Spleen (tissue), 11 donors: Measurements from ENCODE around the gene FRMPD2. TPM values are rescaled to one million over a fixed set of nuclear protein-coding genes. Genes with fewer than 3 reads are reported as not detected.

Experiments
- DNase-seq: peaks from one replicate; pipeline ENCODE4 v3.0.0-alpha.2; 2020
- H3K27ac ChIP-seq, 8 donors: fragments of 200-600 bp; sonication (generic) in 7 of 8; 1 replicate in 4 of 8; 2 replicates in 4 of 8; pipeline versions ENCODE4 v1.5.0 to v1.8.0; 2016 to 2021; ENCODE audit warnings: inconsistent platforms in 4 of 8, mild to moderate bottlenecking in 4 of 8, moderate library complexity in 1 of 8
- H3K27me3 ChIP-seq, 7 donors: fragments of 200-600 bp; sonication (generic) in 6 of 7; replicated peaks in 1 of 7; 1 replicate in 4 of 7; 2 replicates in 3 of 7; pipeline versions ENCODE4 v1.5.0 to v1.8.0; 2016 to 2021; ENCODE audit warnings: inconsistent platforms in 3 of 7, mild to moderate bottlenecking in 1 of 7
- H3K36me3 ChIP-seq, 6 donors: fragments of 200-600 bp; sonication (generic) in 5 of 6; 1 replicate in 4 of 6; 2 replicates in 2 of 6; pipeline versions ENCODE4 v1.5.0 to v1.8.0; 2016 to 2021; ENCODE audit warnings: inconsistent platforms in 2 of 6
- H3K4me1 ChIP-seq, 6 donors: fragments of 200-600 bp; sonication (generic) in 5 of 6; 1 replicate in 3 of 6; 2 replicates in 3 of 6; pipeline versions ENCODE4 v1.5.0 to v1.8.0; 2016 to 2021; ENCODE audit warnings: inconsistent platforms in 3 of 6
- H3K4me3 ChIP-seq, 8 donors: fragments of 200-600 bp; sonication (generic) in 7 of 8; 1 replicate in 4 of 8; 2 replicates in 4 of 8; pipeline versions ENCODE4 v1.5.0 to v1.8.0; 2016 to 2021; ENCODE audit warnings: inconsistent platforms in 4 of 8, mild to moderate bottlenecking in 4 of 8, moderate library complexity in 2 of 8
- H3K9me3 ChIP-seq, 8 donors: fragments of 200-600 bp; sonication (generic) in 7 of 8; 1 replicate in 4 of 8; 2 replicates in 4 of 8; pipeline versions ENCODE4 v1.5.0 to v1.8.0; 2016 to 2021; ENCODE audit warnings: inconsistent platforms in 4 of 8
- CTCF ChIP-seq, 11 experiments: fragments of 200-600 bp in 7 of 11; fragments of 450-650 bp in 4 of 11; sonication (generic) in 4 of 11; IDR thresholded peaks in 8 of 11; conservative IDR thresholded peaks in 3 of 11; 1 replicate in 7 of 11; 2 replicates in 4 of 11; pipeline versions ENCODE4 v1.4.0 to v1.8.0; 2016 to 2021; ENCODE audit warnings: antibody characterized with exemption in 11 of 11, inconsistent platforms in 4 of 11, mild to moderate bottlenecking in 1 of 11
- POLR2A ChIP-seq, 3 donors: fragments of 450-650 bp; IDR thresholded peaks; one replicate each; pipeline ENCODE4 v1.5.1; 2017; ENCODE audit warnings: antibody characterized with exemption in 3 of 3, mild to moderate bottlenecking in 1 of 3
- POLR2AphosphoS5 ChIP-seq, 3 donors: sonication (generic); formaldehyde crosslinking; IDR thresholded peaks; one replicate each; pipeline ENCODE4 v1.5.1; 2017; ENCODE audit warnings: antibody characterized with exemption in 3 of 3
- WGBS, 5 donors: extraction: QIAGEN DNeasy Blood & Tissue Kit in 3 of 5; methylation state at CpG; one replicate each; pipeline versions ENCODE4 v1.1.5 to v1.1.7; 2013 to 2018; 5-methylcytosine and 5-hydroxymethylcytosine counted together
- intact Hi-C: fragments of 100-400 bp; cut with DNase I; formaldehyde crosslinking; loops from one replicate; pipeline ENCODE4 v1.15.0; 2023; ENCODE audit warnings: low total_unique reads
- polyA plus RNA-seq, 3 donors: library from polyadenylated mRNA; stranded (reverse); fragments of 200-250 nt; gene quantifications; one replicate each; pipeline ENCODE4 v1.2.1, GENCODE V29; 2013
- total RNA-seq, 7 donors: library from RNA; depleted of rRNA in 3 of 7; stranded (reverse); fragments of >200 nt in 3 of 7; fragmentation: NEBNext Ultra II Directional in 4 of 7; extraction: Animal tissue kit (Norgen Biotek cat#: 25700) in 4 of 7; gene quantifications; one replicate each; pipeline versions ENCODE4 v1.1.0 to v1.2.1, GENCODE V29; 2016 to 2021
- donor health status: healthy with polysubstance abuse.
- donor health status: DM: no; HTN: no; CAD: no; lungs with moderate emphysema.
- donor health status: DM: no; HTN: no; CAD: no.
- donor health status: Bipolar disorder and iron deficiency.
- donor health status: healthy.
- donor health status: DM: no; HTN: no; CAD: no.
- donor health status: DM: yes; HTN: yes; CAD: no.

The FRMPD2 gene
- total and polyA plus RNA-seq, 10 donors: 0.33 TPM; not detected in 9

GRCh38 chr10:48249763-48250351 lies 24.6 kb downstream of the FRMPD2 start:
- no peak overlapping the region for H3K4me3 ChIP-seq
- intact Hi-C loops: no loop called here
- peaks cover 0 to 10% (median 0%) of the 10 kb centered on the region in 7 donors for H3K27me3 ChIP-seq
- H3K9me3 ChIP-seq: no peaks in the 10 kb centered on the region
- H3K36me3 ChIP-seq: no peaks in the 10 kb centered on the region
- TF ChIP-seq CTCF (IDR thresholded peaks at IDR 0.05 in 8 of 11, conservative IDR thresholded peaks at IDR 0.05 in 3 of 11): no peak
- no peak for TF ChIP-seq POLR2AphosphoS5 (IDR thresholded peaks at IDR 0.05)
- TF ChIP-seq POLR2A (IDR thresholded peaks at IDR 0.05): no peak
- WGBS, 5 donors: 89 to 99% (median 94%) methylated on average over 8 of the region's 8 CpGs
- no peak for DNase-seq
- H3K4me1 ChIP-seq: no peaks in the 10 kb centered on the region
- H3K27ac ChIP-seq: no peak overlapping the region

DNA sequence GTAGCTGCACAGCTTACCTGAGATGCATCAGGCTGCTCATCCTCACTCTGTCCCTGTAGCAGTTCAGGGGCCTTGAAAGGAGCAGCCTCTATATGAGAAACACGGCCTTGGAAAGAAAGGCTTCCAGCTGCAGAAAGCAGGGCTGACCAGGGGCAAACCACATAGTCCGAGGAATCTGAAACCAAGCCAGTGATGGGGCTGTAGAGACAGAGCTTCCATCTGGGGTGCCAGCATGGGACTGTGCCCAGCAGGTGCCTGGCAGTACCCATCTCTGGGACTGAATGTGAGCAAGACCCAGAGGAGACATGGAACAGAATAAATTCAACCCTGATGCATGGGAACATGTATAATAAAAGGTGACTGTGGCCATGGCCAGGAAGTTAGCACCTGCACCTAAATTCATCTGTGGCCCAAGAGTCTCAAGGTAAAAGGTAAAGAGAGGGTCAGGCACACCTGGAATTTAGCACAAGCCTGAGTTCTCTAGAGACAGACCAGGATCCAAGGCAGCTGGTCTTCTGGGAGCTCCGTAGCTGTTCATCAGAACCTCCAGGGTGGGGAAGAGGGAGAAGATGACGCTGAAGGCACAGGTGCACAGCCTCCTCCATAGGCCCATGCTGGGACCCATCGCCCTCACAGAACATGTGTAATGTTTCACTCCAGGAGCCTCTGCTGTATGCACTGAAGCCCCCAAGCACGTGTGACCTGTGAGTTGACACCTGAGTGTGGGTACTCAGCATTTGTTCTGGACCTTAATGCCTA lies 25.3 kb downstream of the FRMPD2 start:
- H3K27ac ChIP-seq: no peak overlapping the region
- peak; percentile 21 for DNase-seq
- TF ChIP-seq CTCF (IDR thresholded peaks at IDR 0.05 in 8 of 11, conservative IDR thresholded peaks at IDR 0.05 in 3 of 11) (no peak), POLR2A (IDR thresholded peaks at IDR 0.05) (no peak), POLR2AphosphoS5 (IDR thresholded peaks at IDR 0.05) (no peak)
- H3K4me3 ChIP-seq: no peak overlapping the region
- H3K36me3 ChIP-seq: no peaks in the 10 kb centered on the region
- intact Hi-C loops: no loop called here
- H3K27me3 ChIP-seq: peaks cover 0 to 10% (median 0%) of the 10 kb centered on the region in 7 donors
- no peaks in the 10 kb centered on the region for H3K9me3 ChIP-seq
- WGBS, 5 donors: 74 to 88% (median 83%) methylated on average over 5 to 6 of the region's 6 CpGs
- no peaks in the 10 kb centered on the region for H3K4me1 ChIP-seq

DNA sequence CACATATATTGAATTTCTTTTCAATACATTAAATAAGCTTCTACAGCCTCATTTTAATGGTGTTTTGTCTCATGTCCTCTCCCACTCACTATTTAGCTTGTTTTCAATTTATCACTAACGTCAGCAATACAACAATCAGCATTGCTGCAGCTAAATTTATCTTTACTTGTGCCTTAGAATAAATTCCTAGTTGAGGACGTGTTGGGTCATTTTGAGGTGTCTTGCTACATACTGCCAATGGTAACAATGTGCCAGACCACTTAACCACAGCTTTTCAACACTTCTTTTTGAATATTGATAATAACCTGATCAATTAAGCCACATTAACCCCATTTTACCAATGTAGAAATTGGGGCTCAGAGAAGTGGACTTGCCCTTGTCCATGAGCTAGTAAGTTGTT lies 26.0 kb downstream of the FRMPD2 start:
- H3K27me3 ChIP-seq: peaks cover 0 to 10% (median 0%) of the 10 kb centered on the region in 7 donors
- no peak overlapping the region for H3K4me3 ChIP-seq
- no peak overlapping the region for H3K27ac ChIP-seq
- intact Hi-C loops: no loop called here
- WGBS, 5 donors: 39 to 63% (median 53%) methylated on average over 2 of the region's 2 CpGs
- H3K36me3 ChIP-seq: no peaks in the 10 kb centered on the region
- no peaks in the 10 kb centered on the region for H3K4me1 ChIP-seq
- no peaks in the 10 kb centered on the region for H3K9me3 ChIP-seq
- DNase-seq: no peak
- TF ChIP-seq POLR2AphosphoS5 (IDR thresholded peaks at IDR 0.05) (no peak), CTCF (IDR thresholded peaks at IDR 0.05 in 8 of 11, conservative IDR thresholded peaks at IDR 0.05 in 3 of 11) (no peak), POLR2A (IDR thresholded peaks at IDR 0.05) (no peak)

- WGBS, 5 donors: 61 to 81% (median 71%) methylated on average over 2 of the region's 2 CpGs
- Histone ChIP-seq H3K9me3 (no peaks in the 10 kb centered on the region), H3K36me3 (no peaks in the 10 kb centered on the region), H3K4me1 (no peaks in the 10 kb centered on the region), H3K27me3 (peaks cover 0 to 10% (median 0%) of the 10 kb centered on the region in 7 donors), H3K27ac (no peak overlapping the region), H3K4me3 (no peak overlapping the region)
- TF ChIP-seq POLR2A (IDR thresholded peaks at IDR 0.05): no peak
- no peak for TF ChIP-seq POLR2AphosphoS5 (IDR thresholded peaks at IDR 0.05)
- TF ChIP-seq CTCF (IDR thresholded peaks at IDR 0.05 in 8 of 11, conservative IDR thresholded peaks at IDR 0.05 in 3 of 11): no peak
- peak; percentile 43 for DNase-seq
- intact Hi-C loops: no loop called here
Measured at GRCh38 chr10:48247680-48248079, 26.8 kb downstream of the FRMPD2 start.
